ENCODE data around the gene STK32A.

The STK32A gene

DNA sequence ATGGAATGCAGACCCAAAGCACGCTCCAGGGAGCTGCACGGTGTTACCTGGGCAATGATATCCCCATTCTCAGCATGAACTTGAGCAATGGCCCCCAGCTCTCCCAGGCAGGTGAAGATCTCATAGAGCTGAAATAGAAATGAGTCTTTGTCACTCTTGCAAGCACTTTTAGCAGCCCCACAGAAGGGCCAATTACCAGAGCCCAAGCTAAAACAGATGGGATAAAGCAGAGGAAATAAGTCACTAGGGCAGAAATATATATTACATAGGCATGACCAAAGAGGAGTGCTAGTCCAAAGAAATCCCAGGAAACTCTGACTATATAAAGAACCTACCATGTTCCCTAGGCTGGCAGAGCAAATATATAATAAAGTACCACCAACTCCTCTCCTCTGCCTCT is 177.7 kb downstream of the STK32A start:
- Histone ChIP-seq H3K79me2 (no peaks in the 10 kb centered on the region), H3K36me3 (ENCODE audit: control insufficient read depth, insufficient read depth, low read length) (no peaks in the 10 kb centered on the region), H3K9me3 (ENCODE audit: control insufficient read depth, low read length) (no peaks in the 10 kb centered on the region), H3K4me3 (ENCODE audit: low read depth, low read length) (no peak overlapping the region), H3K9ac (no peak overlapping the region), H3K4me1 (no peaks in the 10 kb centered on the region), H3K27ac (no peak overlapping the region), H2AFZ (no peak overlapping the region), H3K27me3 (ENCODE audit: control insufficient read depth, insufficient read depth, low read length) (no peaks in the 10 kb centered on the region), H3K4me2 (ENCODE audit: low read length) (no peak overlapping the region)
- TF ChIP-seq, protein P1, sequence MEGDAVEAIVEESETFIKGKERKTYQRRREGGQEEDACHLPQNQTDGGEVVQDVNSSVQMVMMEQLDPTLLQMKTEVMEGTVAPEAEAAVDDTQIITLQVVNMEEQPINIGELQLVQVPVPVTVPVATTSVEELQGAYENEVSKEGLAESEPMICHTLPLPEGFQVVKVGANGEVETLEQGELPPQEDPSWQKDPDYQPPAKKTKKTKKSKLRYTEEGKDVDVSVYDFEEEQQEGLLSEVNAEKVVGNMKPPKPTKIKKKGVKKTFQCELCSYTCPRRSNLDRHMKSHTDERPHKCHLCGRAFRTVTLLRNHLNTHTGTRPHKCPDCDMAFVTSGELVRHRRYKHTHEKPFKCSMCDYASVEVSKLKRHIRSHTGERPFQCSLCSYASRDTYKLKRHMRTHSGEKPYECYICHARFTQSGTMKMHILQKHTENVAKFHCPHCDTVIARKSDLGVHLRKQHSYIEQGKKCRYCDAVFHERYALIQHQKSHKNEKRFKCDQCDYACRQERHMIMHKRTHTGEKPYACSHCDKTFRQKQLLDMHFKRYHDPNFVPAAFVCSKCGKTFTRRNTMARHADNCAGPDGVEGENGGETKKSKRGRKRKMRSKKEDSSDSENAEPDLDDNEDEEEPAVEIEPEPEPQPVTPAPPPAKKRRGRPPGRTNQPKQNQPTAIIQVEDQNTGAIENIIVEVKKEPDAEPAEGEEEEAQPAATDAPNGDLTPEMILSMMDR (IDR thresholded peaks at IDR 0.05): no peak

DNA sequence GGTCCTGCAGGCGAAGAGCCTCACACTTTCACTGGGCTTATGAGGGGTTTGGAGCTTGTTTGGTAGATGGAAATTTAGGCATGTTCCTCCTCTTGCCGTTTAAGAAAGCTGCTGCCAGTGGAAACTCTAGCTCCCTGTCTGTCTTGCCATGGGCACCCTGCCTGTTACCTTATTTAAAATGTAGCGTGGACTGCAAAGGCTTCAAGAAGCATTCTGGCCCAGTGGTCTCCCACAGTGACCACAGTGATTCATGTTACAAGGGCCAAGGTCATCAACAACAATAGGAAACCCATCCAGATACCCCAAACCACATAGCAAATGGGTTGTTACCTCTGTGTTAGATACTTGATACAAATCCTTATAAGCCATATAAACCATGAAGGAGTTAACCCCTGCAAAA is 178.4 kb downstream of the STK32A start:
- Histone ChIP-seq H3K9ac (no peak overlapping the region), H3K27me3 (ENCODE audit: control insufficient read depth, insufficient read depth, low read length) (no peaks in the 10 kb centered on the region), H2AFZ (no peak overlapping the region), H3K27ac (no peak overlapping the region), H3K4me2 (ENCODE audit: low read length) (no peak overlapping the region), H3K4me1 (no peaks in the 10 kb centered on the region), H3K36me3 (ENCODE audit: control insufficient read depth, insufficient read depth, low read length) (no peaks in the 10 kb centered on the region), H3K79me2 (no peaks in the 10 kb centered on the region), H3K4me3 (ENCODE audit: low read depth, low read length) (no peak overlapping the region), H3K9me3 (ENCODE audit: control insufficient read depth, low read length) (no peaks in the 10 kb centered on the region)
- TF ChIP-seq, protein P1 (IDR thresholded peaks at IDR 0.05): no peak

DNA sequence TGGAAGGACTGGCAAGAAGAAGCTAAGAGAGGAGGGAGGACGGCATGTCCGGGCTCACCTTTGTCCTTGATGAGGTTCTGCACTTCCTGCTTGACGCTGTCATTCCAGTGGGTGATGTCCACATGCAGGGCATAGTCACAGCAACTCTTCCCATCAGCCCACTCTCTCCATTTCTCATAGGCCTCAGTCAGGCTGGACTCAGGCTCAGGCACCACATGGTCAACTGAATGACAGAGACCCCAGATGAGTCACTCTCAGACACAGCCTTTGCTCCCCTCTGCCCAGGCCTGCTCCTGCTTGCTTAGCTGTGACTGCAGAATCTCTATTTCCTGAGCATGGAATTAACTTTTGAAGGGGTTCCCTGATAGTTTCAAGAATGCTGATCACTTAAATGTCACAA is 180.8 kb downstream of the STK32A start:
- TF ChIP-seq, protein P1 (IDR thresholded peaks at IDR 0.05): no peak
- Histone ChIP-seq H3K27ac (no peak overlapping the region), H3K9me3 (ENCODE audit: control insufficient read depth, low read length) (no peaks in the 10 kb centered on the region), H2AFZ (no peak overlapping the region), H3K36me3 (ENCODE audit: control insufficient read depth, insufficient read depth, low read length) (no peaks in the 10 kb centered on the region), H3K4me1 (no peaks in the 10 kb centered on the region), H3K27me3 (ENCODE audit: control insufficient read depth, insufficient read depth, low read length) (no peaks in the 10 kb centered on the region), H3K4me3 (ENCODE audit: low read depth, low read length) (no peak overlapping the region), H3K79me2 (no peaks in the 10 kb centered on the region), H3K4me2 (ENCODE audit: low read length) (no peak overlapping the region), H3K9ac (no peak overlapping the region)

DNA sequence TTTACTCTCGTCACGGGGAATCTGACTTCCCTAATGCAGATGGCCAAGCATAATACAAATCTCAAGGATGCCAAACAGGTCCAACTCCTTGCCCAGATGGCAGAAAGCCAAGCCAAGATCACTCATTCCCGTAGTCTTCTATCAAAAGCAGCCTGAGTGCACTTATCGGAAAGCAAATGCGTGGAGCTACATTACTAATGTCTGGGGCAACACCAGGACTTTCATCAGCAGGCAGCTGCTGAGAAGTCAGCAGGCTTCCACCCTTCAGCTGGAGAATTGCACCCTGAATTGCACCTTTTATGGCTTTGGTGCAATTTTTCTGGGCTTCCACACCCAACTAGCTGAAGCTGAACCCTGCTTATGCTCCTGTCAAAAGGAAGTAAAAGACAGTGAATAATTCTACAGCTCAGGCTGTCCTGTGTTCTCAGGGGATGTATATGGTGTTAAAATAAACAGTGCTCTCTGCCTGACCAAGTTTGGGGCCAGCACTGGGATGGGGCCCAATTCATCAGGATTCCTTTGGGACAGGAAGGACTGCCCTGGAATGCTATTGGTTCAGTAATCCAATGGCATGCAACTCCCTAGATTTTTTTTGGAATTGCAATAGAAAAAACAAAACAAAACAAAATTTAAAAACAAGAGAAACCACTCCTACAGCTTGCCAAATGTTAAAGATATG is 182.4 kb downstream of the STK32A start:
- Histone ChIP-seq H3K4me3 (ENCODE audit: low read depth, low read length) (no peak overlapping the region), H3K27ac (no peak overlapping the region), H3K79me2 (no peaks in the 10 kb centered on the region), H3K4me1 (no peaks in the 10 kb centered on the region), H3K9ac (no peak overlapping the region), H3K27me3 (ENCODE audit: control insufficient read depth, insufficient read depth, low read length) (no peaks in the 10 kb centered on the region), H3K36me3 (ENCODE audit: control insufficient read depth, insufficient read depth, low read length) (no peaks in the 10 kb centered on the region), H2AFZ (no peak overlapping the region), H3K4me2 (ENCODE audit: low read length) (no peak overlapping the region), H3K9me3 (ENCODE audit: control insufficient read depth, low read length) (no peaks in the 10 kb centered on the region)
- TF ChIP-seq, protein P1 (IDR thresholded peaks at IDR 0.05): no peak

DNA sequence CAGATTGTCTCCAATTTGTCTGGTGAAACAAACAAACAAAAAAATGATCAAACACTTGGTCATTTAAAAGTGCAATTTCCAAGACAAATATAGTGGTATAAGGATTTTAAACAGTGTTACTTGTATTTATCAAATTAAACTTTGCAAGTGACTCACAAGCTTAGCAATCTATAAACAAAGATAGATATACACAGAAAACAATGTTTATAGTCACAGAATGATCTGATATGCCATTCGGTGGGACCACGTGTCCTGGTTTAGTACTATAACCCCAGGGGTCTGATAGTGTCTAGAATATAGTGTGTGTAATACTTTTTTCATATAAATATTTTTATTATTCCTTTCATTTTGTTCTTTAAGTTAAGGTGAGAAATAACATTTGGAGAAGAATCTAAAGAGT is 183.8 kb downstream of the STK32A start:
- H3K4me3 ChIP-seq (ENCODE audit: low read depth, low read length): no peak overlapping the region
- no peaks in the 10 kb centered on the region for H3K27me3 ChIP-seq (ENCODE audit: control insufficient read depth, insufficient read depth, low read length)
- H3K9me3 ChIP-seq (ENCODE audit: control insufficient read depth, low read length): no peaks in the 10 kb centered on the region
- no peak overlapping the region for H2AFZ ChIP-seq
- no peak overlapping the region for H3K9ac ChIP-seq
- TF ChIP-seq, protein P1 (IDR thresholded peaks at IDR 0.05): no peak
- no peaks in the 10 kb centered on the region for H3K36me3 ChIP-seq (ENCODE audit: control insufficient read depth, insufficient read depth, low read length)
- no peaks in the 10 kb centered on the region for H3K79me2 ChIP-seq
- H3K27ac ChIP-seq: no peak overlapping the region
- no peak overlapping the region for H3K4me2 ChIP-seq (ENCODE audit: low read length)
- H3K4me1 ChIP-seq: no peaks in the 10 kb centered on the region
